ENCODE data around the gene NDUFS6. TPM values are rescaled to one million over a fixed set of nuclear protein-coding genes. Genes with fewer than 3 reads are reported as not detected.

NDUFS6 gene
- polyA plus RNA-seq, 3 donors, result 27.8 to 73.7 (median 72.3) TPM

DNA sequence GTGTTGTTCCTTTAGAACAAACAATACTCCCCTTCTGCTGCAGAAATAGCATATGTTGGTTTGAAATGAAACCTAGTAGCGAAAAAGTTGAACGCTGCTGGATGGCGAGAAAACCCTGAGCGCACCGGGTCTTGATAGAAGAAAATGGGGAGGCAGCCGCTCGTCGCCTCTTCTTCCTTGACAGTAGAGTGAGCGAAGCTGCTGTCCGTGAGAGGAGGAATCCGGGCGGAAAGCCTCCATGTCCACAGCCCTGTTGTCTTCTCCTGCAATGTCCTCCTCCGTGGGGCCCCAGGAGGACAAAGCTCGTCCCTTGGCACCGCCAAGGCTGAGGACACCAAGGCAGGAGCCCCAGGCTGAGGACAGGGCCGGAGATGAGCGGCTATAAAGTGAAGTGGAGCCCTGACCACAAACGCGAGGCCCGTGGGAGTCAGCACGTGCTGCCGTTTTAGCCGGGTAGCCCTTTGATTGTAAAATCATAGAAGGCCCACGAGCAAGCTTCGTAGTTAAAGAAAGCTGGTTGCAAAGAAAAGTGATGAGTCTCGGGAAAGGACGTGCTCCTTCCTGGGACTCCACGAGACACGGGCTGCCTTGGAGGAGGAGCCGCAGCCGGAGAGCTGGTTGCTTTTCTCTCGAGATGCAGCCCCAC, 37.1 kb upstream of the NDUFS6 start:
- H3K27ac ChIP-seq (ENCODE audit: low read depth, low read length), result no peak overlapping the region
- WGBS, 3 donors, result 73 to 79% (median 77%) methylated on average over 32 of the region's 32 CpGs

DNA sequence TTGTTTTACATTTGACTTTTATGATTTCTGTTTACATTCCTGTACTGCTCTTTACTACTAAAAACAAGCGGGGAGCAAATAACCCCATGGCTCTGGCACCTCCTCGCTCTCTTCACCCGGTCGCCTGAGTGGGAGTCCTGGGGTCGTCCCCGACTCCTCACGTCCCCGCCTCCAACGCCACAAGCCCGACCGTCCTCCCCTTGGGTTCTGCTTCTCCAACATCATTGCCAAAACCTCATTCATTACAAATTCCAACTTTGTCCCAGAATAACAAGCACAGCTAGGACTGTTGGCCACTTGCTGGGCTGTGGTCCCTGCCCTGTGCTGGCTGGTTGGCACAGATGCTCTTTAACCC, 36.6 kb upstream of the NDUFS6 start:
- H3K27ac ChIP-seq (ENCODE audit: low read depth, low read length), result no peak overlapping the region
- 70 to 82% (median 74%) methylated on average over 11 of the region's 11 CpGs for WGBS, 3 donors

DNA sequence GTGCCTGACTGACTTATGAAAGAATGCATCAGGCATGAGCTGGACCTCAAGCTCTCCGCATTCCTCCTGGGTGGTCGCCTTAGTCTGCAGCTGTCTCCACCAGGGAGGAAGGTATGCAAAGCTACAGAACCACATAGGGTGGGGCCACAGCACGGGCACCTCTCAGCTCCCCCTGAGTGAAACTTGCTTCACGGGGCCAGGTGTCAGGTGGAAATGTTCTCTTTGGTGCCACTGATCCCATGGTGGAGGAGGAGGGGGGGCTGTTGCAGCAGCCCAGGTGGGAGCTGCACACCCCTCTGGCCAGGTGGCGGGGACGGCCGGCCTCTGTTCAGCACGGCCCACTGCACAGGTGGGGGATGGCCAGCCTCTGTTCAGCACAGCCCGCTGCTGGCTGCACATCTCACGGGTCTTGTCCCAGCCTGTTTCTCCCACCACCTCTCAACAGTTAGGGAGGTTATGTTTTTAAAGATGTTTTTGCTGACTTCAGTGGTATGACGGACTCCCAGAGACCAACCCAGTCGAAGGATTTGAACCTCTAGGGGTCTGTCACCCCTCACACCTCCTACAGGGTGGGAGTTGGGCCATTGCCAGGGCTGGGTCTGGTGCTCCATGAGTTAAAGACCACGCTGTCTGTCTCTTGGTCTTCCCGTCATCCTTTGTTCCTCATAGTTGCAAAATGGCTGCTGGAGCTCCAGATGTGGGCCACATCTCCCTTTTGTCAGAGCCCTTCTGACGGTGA, 35.9 kb upstream of the NDUFS6 start:
- 79 to 83% (median 83%) methylated on average over 15 of the region's 15 CpGs for WGBS, 3 donors
- no peak overlapping the region for H3K27ac ChIP-seq (ENCODE audit: low read depth, low read length)

GRCh38 chr5:1765880-1766235, 35.3 kb upstream of the NDUFS6 start:
- WGBS, 3 donors, result 92 to 95% (median 92%) methylated on average over 3 of the region's 3 CpGs
- no peak overlapping the region for H3K27ac ChIP-seq (ENCODE audit: low read depth, low read length)

DNA sequence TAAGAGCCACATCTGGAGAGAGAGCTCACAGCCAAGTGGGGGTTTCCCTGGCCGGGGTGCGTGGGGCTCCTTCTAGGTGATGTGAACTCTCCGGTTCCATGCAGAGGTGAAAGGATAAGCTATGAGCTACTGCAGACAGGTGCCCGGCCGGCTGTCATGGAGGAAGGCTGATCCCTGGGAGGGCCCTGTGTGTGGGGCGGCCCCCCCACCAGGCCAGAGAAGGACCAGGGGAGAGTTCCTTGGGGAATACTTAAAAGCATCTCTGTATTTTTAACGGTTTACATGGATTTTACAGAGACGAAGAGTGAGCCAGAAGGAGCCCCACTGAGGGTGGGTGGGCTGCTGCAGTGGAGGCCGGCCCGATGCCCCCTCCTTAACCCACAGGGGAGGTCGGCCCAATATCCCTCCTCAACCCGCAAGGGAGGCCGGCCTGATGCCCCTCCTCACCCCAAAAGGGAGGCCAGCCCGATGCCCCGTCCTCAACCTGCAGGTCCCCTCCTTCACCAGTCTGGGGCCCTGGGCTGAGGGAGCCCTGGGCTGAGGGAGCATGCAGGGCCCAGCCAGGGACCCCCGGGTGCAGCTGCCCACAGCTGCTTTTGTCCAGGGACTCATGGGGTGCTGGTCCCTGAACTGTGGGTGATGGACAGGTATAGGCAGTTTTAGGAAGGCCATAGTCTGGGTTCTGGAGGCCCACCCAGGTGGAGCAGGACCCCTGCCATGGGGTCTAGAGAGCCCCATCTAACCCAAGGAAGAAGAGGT, 33.5 kb upstream of the NDUFS6 start:
- H3K27ac ChIP-seq (ENCODE audit: low read depth, low read length), result no peak overlapping the region
- 70 to 80% (median 72%) methylated on average over 14 to 16 of the region's 16 CpGs for WGBS, 3 donors

GRCh38 chr5:1768283-1769000, 32.8 kb upstream of the NDUFS6 start:
- 85 to 93% (median 91%) methylated on average over 29 to 35 of the region's 35 CpGs for WGBS, 3 donors
- no peak overlapping the region for H3K27ac ChIP-seq (ENCODE audit: low read depth, low read length)

GRCh38 chr5:1769017-1769640, 32.1 kb upstream of the NDUFS6 start:
- H3K27ac ChIP-seq (ENCODE audit: low read depth, low read length), result no peak overlapping the region
- WGBS, 3 donors, result 88 to 95% (median 95%) methylated on average over 42 to 54 of the region's 54 CpGs

DNA sequence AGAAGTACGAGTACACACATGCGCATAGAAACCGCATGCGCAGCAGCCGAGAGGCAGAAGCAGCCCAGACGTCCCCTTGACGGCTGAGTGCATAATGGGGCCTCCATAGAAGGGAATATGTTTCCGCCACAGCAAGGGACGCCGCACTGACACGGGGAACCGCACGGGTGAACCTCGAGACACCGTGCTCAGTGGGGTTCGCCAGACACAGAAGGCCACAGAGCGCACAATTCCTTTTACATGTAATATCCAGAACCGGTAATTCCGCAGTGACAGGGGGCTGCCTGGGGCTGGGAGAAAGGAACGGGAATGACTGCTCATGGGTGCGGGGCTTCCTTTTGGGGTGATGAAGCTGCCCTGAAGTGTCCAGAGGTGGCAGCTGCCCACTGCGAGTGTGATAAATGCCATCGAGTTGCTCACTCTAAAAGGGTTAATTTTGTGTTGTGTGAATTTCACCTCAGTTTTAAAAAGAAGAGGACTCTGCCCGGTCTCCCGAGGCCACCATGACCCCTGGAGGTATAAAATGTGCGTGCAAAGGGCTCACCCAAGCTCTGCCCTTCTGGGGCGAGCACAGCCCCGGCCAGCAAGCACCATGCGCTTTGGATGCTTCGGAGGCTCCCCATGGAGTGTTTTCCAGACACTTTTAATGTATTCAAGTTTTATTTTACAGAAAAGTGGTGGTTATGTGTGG, 31.3 kb upstream of the NDUFS6 start:
- no peak overlapping the region for H3K27ac ChIP-seq (ENCODE audit: low read depth, low read length)
- 83 to 87% (median 87%) methylated on average over 30 of the region's 30 CpGs for WGBS, 3 donors

DNA sequence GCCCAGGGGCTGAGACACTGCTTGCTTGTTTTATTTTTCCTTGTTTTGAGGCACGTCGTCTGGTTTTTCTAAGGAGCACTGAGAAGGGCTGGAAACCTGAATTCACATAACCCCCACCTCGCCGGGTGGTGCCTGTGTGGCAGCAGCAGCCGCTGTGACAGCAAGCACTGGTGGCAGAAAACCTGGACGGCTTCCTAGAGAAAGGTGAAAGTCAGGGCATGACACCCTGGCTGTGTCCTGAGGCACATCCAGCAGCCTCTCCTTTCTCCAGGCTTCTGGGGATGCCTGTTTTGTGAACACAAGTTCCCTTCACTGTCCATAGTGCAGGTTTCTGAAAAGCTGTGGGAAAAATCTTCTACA, 30.8 kb upstream of the NDUFS6 start:
- H3K27ac ChIP-seq (ENCODE audit: low read depth, low read length), result no peak overlapping the region
- WGBS, 3 donors, result 48 to 70% (median 66%) methylated on average over 6 of the region's 6 CpGs

- no peak overlapping the region for H3K27ac ChIP-seq (ENCODE audit: low read depth, low read length)
- WGBS, 3 donors, result 66 to 69% (median 67%) methylated on average over 20 of the region's 20 CpGs
Measured at GRCh38 chr5:1771149-1772065, 29.8 kb upstream of the NDUFS6 start.

- WGBS, 3 donors, result 26 to 30% (median 29%) methylated on average over 5 of the region's 5 CpGs
Measured at GRCh38 chr5:1772634-1773033, 28.6 kb upstream of the NDUFS6 start.

DNA sequence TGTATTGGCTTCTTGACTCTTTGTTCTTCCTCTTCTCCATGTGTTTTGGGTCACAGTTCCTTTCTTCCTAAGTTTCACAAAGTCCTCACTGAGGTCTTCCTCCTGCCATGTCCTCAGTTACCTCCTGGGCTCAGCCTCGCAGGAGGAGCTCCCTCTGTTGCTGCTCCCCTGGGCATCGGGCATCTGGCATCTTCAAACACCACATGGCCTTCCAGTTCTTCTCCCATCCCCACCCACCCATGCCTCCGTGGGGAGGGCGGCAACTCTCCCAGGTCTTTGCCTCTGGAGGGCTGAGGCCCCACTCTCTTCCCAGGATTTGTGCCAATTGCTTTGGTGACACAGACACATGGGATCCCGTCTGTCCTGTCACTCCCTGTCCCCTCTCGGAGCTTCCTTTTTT, 24.4 kb upstream of the NDUFS6 start:
- 77 to 88% (median 84%) methylated on average over 6 of the region's 6 CpGs for WGBS, 3 donors
- no peak overlapping the region for H3K27ac ChIP-seq (ENCODE audit: low read depth, low read length)

More at GRCh38 chr5:1772634-1773033, 28.6 kb upstream of the NDUFS6 start:
- no peak overlapping the region for H3K27ac ChIP-seq (ENCODE audit: low read depth, low read length)

DNA sequence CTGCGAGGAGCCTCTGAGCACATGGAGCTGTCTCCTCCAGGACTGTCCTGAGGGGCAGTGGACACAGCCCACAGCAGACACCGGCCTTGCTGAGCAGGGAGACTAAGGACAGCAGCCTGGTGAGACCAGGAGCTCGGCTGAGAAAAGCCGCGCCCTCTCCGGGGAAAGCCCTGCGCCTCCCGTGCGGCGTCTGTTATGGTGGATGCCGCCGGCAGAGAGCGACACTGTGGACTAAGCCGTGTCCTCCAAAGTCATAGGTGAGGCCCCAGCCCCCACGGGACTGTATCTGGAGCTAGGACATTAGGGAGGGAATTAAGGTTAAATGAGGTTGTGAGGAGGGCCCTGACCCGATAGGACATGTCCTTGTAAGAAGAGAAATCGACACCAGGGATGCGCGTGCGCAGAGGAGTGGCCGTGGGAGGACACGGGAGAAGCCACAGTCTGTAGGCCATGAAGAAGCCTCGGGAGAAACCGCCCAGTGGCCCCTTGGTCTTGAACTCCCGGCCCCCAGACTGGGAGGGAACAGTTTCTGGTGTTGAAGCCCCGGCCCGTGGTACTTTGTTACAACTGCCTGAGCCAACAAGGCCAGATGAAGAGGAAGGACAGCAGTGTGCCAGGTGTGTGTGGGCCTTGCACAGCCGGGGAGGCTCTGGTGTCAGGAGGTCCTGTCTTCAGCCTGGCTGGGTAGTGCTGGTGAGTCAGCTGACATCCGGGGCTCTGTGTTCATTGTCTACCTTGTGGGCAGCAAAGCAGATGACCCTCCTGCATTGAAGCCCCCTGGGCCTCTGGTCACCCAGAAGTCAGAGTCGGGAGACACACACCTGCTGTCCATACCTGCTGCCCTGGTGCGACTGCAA, 23.7 kb upstream of the NDUFS6 start:
- WGBS, 3 donors, result 88 to 93% (median 92%) methylated on average over 31 of the region's 31 CpGs

DNA sequence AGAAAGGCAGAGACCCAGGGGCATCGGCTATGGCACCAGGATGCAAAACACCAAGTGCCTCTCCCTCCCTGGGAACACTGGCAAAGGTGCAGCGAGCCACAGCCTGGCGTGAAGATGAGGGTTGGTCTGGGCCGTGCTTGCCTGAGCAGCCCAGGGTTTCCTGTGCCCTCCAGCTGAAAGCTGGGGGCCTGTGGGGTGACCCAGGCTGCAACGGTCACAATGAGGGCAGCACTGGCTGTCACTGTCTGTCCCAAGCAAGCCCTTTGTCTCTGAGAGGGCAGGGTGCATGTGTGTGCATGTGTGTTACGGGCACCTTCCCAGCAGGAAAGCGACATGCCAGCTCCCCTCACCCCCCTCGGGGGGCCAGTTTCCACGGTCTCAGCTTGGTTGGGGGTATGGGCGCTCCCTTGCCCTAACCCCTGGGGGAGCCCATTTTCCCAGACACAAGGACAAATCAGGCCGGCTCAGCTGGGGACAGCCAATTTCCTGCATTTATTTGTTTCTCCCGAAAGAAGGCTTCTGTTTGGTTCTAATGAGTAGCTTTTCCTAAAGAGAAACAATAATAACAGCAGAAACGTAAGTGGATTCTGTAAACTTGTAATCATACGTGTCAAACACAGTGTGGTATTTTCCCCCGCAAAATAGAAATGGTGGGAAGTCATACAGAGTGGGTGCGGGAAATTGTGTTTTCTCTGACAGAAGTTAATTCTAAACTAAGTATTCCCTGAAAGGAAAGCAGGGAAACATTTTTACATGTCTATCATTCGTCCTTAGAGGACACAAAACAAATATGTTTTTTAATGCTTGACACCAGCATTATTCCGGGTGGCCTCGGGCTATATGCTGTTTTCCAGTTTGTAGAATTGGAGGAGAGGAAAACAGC, 22.8 kb upstream of the NDUFS6 start:
- no peak overlapping the region for H3K27ac ChIP-seq (ENCODE audit: low read depth, low read length)
- 54 to 71% (median 68%) methylated on average over 19 of the region's 19 CpGs for WGBS, 3 donors

More for the DNA sequence above, 23.7 kb upstream of the NDUFS6 start:
- no peak overlapping the region for H3K27ac ChIP-seq (ENCODE audit: low read depth, low read length)

- H3K27ac ChIP-seq (ENCODE audit: low read depth, low read length), result no peak overlapping the region
- 79 to 88% (median 87%) methylated on average over 32 of the region's 32 CpGs for WGBS, 3 donors
Measured at GRCh38 chr5:1779021-1779680, 22.1 kb upstream of the NDUFS6 start.
